HG03520 (cell line): ENCODE measurements around the gene SERPINE1.
"Not testable (repeated sequence)": the region's sequence is repeated elsewhere in the genome, so short reads cannot be mapped to it uniquely, and the experiment has no call there.

Experiments
- ATAC-seq: cut with Tn5 transposase; IDR thresholded peaks from one replicate; pipeline ENCODE4 v1.9.1; 2021; ENCODE audit warnings: mild to moderate bottlenecking, moderate library complexity; ENCODE audit not compliant: unreplicated experiment

SERPINE1 gene

DNA sequence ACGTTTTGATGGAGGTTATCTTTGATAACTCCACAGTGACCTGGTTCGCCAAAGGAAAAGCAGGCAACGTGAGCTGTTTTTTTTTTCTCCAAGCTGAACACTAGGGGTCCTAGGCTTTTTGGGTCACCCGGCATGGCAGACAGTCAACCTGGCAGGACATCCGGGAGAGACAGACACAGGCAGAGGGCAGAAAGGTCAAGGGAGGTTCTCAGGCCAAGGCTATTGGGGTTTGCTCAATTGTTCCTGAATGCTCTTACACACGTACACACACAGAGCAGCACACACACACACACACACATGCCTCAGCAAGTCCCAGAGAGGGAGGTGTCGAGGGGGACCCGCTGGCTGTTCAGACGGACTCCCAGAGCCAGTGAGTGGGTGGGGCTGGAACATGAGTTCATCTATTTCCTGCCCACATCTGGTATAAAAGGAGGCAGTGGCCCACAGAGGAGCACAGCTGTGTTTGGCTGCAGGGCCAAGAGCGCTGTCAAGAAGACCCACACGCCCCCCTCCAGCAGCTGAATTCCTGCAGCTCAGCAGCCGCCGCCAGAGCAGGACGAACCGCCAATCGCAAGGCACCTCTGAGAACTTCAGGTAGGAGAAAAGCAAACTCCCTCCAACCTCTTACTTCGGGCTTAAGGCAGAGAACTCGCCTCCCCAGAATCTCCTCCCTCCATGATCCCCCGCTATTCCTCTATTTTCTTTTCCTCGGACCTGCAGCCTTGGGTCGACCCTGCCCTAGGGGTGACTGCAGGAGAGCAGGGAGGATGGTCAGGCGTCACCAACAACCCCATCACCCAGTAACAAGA lies at the start of gene SERPINE1:
Gene SERPINE1, plus strand, starts transcription at position 454 of the 809 bp plus-strand sequence. CDS start 1,290 bp downstream, outside the sequence.
- ATAC-seq = peak; percentile 33

DNA sequence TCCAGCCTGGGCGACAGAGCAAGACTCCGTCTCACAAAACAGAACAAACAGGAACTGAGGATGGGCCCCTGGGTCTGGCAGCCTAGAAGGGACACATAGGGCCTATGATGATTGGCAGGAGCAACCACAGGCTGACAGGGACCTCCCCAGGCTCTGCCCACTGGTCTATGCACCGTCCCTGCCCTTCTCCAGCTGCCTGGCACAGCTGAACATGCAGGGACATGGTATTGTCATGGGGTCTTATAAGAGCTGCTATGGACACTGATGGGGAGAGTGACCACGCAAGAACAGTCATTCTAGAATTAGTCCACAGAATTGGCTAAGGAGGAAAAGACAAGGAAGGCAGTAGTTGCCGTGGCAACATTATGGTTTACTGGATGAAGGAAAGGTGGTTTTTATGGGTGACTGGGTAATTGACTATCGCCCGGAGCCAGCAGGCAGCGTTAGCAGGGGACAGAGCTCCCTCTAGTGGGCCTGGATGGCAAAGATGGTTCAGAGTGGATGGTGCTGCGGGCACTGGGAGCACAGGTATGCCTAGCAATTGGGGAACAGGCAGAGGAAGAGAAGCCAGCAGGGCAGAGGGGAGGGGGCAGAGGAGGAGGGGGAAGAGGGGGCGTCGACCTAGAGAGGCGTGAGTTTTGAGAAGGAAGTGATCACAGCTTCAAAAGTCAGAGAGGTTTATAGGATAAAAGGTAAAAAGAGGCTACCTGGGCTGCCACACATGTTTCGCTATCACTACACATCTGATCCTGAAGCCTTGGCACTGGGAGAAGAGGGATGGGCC lies 49.4 kb upstream of the SERPINE1 start:
- ATAC-seq = peak; percentile 61

DNA sequence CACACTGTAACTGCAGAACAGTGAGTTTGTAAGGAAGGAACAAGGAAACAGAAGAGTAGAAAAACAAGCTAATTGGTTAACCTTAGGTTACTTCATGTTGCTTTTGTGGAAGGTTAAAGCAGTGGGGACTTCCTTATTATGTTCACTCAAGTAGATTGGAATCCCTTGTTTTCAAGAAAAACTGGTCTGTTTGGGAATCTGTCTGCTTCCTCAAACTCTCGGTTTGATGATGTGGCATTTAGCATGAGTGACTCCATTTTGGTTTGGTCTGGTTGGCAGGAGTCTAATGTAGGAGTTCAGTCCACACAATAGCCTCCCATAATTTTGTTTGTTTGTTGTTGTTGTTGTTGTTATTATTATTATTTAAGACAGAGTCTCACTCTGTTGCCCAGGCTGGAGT lies 45.5 kb upstream of the SERPINE1 start:
- ATAC-seq = no peak

DNA sequence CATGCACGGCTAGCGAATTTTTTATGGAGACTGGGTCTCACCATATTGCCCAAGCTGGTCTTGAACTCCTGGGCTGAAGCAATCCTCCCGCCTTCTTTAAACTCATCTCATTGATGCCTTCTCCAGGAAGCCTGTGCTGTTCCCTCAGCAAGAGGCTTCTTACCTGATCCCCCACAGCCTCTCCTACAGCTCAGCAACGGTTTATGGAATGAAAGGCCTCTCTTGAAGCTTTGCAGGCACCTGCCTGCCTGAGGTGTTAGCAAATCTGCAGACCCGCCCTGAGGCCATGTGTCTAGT lies 42.1 kb upstream of the SERPINE1 start:
- ATAC-seq = no peak

DNA sequence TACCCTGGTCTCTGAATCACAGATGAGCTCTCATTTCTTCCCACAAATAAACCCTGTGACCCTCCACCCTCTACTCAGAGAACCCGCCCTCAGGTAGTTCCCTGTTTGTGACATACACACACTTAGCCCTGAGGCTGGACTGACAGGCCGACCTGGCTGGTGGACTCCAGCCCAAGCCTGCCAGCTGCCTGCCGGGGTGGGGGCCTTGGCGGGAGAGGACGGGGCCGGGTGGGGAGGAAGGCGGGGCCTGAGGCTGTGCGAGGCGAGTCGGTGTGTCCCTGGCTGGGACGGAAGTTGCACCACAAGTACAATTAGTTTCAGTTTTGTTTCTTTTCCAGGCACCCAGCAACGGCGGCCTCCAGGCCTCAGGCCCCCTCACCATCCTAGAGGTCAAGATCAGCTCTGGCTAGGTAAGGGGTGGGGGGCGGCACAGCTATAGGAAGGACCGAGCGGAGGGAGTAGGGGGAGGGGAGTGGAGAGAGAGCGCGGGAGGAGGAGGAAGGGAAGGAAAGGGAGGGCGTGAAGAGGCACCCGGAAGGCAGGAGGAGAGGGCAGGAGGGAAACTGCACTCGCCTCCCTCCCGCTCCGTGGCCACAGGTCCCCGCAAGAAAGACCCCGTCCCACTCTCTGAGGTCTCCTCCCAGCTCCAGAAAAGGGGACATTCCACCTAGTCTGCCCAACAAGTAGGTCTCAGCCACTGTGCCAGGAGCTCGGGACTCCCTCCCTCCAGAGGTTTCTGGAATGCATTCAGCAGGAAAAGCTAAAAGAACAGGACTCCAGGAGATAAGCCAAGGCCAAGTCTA lies 41.5 kb upstream of the SERPINE1 start, which contains the start of gene TRIM56:
Gene TRIM56, plus strand, starts transcription at position 320 of the 803 bp plus-strand sequence. CDS start 1,832 bp downstream, outside the sequence.
- ATAC-seq = peak; percentile 86

DNA sequence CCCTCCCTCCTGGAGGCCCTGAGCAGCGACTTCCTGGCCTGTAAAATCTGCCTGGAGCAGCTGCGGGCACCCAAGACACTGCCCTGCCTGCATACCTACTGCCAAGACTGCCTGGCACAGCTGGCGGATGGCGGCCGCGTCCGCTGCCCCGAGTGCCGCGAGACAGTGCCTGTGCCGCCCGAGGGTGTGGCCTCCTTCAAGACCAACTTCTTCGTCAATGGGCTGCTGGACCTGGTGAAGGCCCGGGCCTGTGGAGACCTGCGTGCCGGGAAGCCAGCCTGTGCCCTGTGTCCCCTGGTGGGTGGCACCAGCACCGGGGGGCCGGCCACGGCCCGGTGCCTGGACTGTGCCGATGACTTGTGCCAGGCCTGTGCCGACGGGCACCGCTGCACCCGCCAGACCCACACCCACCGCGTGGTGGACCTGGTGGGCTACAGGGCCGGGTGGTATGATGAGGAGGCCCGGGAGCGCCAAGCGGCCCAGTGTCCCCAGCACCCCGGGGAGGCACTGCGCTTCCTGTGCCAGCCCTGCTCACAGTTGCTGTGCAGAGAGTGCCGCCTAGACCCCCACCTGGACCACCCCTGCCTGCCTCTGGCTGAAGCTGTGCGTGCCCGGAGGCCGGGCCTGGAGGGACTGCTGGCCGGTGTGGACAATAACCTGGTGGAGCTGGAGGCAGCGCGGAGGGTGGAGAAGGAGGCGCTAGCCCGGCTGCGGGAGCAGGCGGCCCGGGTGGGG lies 39.4 kb upstream of the SERPINE1 start:
- no peak for ATAC-seq

DNA sequence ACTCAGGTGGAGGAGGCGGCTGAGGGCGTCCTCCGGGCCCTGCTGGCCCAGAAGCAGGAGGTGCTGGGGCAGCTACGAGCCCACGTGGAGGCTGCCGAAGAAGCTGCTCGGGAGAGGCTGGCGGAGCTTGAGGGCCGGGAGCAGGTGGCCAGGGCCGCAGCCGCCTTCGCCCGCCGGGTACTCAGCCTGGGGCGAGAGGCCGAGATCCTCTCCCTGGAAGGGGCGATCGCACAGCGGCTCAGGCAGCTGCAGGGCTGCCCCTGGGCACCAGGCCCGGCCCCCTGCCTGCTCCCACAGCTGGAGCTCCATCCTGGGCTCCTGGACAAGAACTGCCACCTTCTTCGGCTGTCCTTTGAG lies 38.9 kb upstream of the SERPINE1 start:
- ATAC-seq = no peak

DNA sequence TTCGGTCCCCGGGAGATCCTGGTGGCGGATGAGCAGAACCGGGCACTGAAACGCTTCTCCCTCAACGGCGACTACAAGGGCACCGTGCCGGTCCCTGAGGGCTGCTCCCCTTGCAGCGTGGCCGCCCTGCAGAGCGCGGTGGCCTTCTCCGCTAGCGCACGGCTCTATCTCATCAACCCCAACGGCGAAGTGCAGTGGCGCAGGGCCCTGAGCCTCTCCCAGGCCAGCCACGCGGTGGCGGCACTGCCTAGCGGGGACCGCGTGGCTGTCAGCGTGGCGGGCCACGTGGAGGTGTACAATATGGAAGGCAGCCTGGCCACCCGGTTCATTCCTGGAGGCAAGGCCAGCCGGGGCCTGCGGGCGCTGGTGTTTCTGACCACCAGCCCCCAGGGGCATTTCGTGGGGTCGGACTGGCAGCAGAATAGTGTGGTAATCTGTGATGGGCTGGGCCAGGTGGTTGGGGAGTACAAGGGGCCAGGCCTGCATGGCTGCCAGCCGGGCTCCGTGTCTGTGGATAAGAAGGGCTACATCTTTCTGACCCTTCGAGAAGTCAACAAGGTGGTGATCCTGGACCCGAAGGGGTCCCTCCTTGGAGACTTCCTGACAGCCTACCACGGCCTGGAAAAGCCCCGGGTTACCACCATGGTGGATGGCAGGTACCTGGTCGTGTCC lies 37.9 kb upstream of the SERPINE1 start:
- ATAC-seq = no peak

DNA sequence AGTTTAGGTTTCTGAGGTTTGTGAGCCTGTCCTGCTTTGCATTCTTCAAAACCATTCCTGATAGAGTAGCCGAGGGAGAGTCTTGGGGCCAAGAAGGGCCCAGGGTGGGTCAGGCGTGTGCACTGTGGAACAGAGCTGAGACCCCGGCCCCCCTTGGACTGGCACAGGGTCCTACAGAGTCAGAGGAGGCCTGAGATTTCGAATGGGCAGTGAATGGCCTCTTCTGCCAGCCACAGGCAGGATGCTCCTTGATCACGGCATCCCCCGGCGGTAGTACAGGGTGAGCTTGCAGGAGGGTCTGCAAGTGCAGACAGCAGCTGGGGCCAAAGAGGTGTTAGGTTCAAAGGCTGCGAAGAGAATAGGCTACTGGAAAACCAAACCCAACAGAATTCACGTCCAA lies 37.0 kb upstream of the SERPINE1 start:
- no peak for ATAC-seq

DNA sequence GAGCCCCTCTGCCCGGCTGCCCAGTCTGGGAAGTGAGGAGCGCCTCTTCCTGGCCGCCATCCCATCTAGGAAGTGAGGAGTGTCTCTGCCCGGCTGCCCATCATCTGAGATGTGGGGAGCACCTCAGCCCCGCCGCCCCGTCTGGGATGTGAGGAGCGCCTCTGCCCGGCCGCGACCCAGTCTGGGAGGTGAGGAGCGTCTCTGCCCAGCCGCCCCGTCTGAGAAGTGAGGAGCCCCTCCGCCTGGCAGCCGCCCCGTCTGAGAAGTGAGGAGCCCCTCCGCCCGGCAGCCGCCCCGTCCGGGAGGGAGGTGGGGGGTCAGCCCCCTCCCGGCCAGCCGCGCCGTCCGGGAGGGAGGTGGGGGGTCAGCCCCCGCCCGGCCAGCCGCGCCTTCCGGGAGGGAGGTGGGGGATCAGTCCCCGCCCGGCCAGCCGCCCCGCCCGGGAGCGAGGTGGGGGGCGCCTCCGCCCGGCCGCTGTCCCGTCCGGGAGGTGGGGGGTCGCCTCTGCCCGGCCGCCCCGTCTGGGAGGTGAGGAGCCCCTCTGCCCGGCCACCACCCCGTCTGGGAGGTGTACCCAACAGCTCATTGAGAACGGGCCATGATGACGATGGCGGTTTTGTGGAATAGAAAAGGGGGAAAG lies 34.5 kb upstream of the SERPINE1 start:
- ATAC-seq = not testable (repeated sequence)

DNA sequence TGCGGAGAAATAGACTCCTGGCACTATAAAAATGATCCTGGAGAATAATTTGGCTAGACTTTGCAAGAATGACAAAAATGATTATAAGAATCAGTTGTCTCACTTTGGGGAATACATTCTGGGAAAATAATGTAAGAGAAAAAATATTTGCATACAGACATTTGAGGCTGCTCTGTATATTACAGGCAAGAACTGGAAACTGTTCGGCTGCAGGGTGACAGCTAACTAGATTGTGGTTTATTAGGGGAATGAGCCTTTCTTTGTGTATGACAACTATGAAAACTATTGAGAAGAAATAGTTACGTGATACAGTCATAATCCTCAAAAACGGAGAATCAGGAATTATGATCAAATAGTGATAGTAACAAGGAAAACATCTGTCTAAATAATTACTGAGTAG lies 33.0 kb upstream of the SERPINE1 start:
- no peak for ATAC-seq

DNA sequence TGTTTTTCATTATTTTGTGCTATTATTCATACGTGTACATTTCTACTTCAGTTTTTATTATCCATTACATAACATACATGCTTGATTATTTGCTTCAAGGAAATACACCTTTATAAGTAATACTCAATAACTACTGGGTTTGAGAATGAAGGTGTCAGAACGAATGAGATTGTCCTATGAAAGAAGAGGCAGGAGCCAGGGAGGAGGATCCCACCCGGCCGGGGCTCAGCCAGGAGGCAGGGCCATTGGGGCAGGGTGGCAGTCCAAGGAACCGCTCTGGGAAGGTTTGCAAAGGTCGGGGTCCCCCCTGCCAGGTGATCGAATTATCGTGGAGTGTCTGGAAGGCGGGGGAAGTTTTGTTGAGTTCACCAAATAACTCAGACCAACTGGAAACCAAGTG lies 32.5 kb upstream of the SERPINE1 start:
- no peak for ATAC-seq

DNA sequence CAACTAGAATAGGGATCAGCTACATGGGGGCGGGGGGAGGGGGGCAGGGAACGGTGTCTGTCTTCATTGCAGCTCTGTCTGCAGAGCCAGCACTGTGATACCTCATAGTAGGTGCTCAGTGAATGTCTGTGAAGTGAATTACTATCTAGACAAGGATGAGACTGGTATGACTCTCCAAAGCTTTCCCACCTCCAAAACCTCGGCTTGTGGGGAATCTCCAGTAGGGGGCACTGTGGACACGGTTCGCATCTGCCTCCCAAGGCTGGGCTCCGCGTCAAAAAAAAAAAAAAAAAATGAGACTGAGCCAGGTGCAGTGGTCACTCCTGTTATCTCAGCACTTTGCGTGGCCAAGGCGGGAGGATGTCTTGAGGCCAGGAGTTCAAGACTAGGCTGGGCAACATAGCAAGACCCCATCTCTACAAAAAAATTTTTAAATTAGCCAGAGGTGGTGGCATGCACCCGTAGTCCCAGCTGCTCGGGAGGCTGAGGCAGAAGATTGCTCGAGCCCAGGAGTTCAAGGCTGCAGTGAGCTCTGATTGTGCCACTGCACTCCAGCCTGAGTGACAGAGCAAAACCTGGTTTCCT lies 32.0 kb upstream of the SERPINE1 start:
- no peak for ATAC-seq

DNA sequence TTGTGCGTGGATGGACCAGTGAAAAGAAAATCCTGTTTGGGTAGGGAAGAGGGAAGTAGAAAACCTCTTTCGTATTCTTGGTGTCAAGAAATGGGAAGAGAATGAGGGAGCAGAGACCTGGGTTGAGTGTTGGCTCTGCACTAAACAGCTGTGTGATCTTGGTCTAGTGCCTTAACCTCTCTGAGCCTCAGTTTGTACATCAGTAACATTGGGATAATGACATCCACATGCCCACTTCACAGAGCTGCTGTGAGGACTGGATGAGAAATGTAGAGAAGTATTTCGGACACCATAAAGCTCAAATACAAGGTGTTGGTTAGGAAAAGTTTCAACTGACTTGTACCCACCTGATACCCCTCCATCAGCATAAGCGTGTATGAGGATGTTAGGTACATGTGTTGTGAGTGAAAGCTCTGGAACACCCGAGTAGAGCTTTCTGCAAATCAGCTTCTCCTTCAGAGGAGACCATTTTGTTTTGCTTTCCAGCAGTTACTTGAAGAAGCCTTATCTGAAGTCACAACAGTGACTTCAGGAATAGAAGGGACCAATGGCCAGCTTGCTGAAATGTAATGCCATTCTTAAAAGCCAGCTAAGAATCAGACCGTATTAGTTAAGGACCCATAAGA lies 30.5 kb upstream of the SERPINE1 start:
- ATAC-seq = no peak

DNA sequence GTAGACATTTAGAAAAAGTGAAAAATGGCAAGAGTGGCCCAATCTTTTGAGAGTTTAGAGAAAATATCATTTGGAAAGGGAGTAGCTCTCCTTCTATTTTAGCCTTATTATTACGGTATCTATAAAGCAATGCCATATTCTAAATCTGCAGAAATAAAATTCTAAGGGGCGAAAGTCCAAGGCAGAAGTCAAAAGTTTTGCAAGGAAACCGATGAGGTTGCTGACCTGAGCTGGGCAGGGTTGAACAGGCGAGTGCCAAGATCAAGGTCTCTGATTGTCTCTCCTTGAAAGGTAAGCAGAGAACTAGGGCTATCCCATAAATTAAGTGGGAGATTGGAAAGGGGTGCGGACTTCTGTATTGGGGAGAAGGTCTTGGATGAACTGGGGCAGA lies 30.0 kb upstream of the SERPINE1 start:
- no peak for ATAC-seq

DNA sequence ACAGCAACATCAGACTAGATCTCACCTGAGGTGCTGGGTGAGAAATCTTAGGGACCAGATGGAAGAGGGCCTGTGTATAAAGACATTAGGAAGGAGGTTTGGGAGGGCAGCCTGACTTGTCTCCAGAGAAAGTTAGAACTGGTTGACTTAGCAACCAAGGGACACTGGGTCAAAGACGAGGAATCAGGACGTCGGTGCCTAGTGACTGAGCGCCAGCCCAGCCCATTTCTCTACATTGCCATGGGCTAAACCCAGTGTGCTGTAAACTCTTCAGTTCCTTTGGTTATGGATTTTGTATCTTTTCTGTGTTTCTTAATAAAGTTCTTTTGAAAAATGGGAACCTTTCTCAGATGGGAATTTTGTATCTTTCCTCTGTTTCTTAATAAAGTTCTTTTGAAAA lies 29.3 kb upstream of the SERPINE1 start:
- no peak for ATAC-seq

DNA sequence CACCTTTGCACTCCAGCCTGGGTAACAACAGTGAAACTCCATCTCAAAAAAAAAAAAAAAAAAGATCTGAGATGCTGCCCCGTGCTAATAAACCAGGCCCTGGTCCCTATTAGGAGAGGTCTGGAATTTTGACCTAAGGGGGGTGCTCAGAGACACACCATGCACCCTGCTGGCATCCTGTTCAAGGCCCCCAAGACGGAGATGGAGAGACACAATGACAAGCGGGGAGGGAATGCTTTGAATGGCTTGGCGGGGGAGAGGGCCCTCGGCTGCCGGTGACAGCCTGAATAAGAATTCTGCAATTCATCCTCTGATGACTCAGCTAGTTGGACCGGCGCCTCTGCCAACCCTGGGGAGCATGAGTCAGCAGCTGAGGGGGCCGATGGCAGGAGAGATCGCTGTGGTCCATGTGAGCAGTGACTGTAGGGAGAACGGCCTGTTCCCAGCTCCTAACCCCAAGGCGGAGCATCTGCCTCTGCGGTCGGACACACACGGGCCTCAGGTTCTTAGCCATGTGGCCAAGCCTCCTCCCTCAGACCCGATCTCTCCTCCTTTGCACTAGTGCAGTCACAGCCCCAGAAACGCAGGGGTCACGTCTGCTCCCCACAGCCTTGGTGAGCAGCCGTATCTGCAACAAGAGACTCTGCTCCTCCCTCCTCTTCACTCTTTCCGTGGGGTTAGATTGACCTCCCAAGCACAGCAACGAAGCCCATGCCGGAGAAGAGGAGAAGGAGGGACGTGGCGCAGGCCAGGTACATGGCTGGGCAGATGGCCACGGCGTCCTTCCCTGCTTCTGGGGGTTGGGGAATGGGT lies 26.7 kb upstream of the SERPINE1 start:
- ATAC-seq = no peak
